ENCODE measurements around the gene SSBP4. TPM values are rescaled to one million over a fixed set of nuclear protein-coding genes. Genes with fewer than 3 reads are reported as not detected.

SSBP4 gene
- total and polyA plus RNA-seq, 2 experiments from 2014 or later = 72.6 to 156 TPM

GRCh38 chr19:18457483-18458331 is 38.5 kb downstream of the SSBP4 start:
- DNase-seq (ENCODE audit: low spot score) = no peak
- H2AFZ ChIP-seq = no peak overlapping the region
- H3K36me3 ChIP-seq (replicated peaks; ENCODE audit: insufficient read depth, low read depth) = no peaks in the 10 kb centered on the region
- WGBS (ENCODE audit: low lambda C conversion rate, missing lambda C conversion rate) = 75% methylated on average over 20 of the region's 21 CpGs
- H3K79me2 ChIP-seq = no peaks in the 10 kb centered on the region
- no peaks in the 10 kb centered on the region for H3K9me3 ChIP-seq (ENCODE audit: low read depth)
- no peaks in the 10 kb centered on the region for H3K27me3 ChIP-seq
- H3K9me2 ChIP-seq (replicated peaks; ENCODE audit: insufficient read depth) = no peaks in the 10 kb centered on the region
- peaks cover 10% of the 10 kb centered on the region for H3K4me1 ChIP-seq (ENCODE audit: insufficient read depth)
- TF ChIP-seq EZH2 (IDR thresholded peaks at IDR 0.05; ENCODE audit: borderline replicate concordance) (no peak), CTCF (IDR thresholded peaks at IDR 0.05; ENCODE audit: poor library complexity) (no peak), EZH2phosphoT487 (IDR thresholded peaks at IDR 0.05; ENCODE audit: low read depth, severe bottlenecking, unreplicated experiment) (no peak)
- H3K4me3 ChIP-seq = no peak overlapping the region
- no peak overlapping the region for H3K4me2 ChIP-seq
- no peaks in the 10 kb centered on the region for H4K20me1 ChIP-seq (ENCODE audit: insufficient read depth, poor library complexity, severe bottlenecking)
- H3K27ac ChIP-seq = no peak overlapping the region

GRCh38 chr19:18460900-18461299 is 41.7 kb downstream of the SSBP4 start:
- TF ChIP-seq EZH2 (IDR thresholded peaks at IDR 0.05; ENCODE audit: borderline replicate concordance) (no peak), CTCF (IDR thresholded peaks at IDR 0.05; ENCODE audit: poor library complexity) (no peak), EZH2phosphoT487 (IDR thresholded peaks at IDR 0.05; ENCODE audit: low read depth, severe bottlenecking, unreplicated experiment) (no peak)
- Histone ChIP-seq H3K79me2 (peaks cover under 1% of the 10 kb centered on the region), H4K20me1 (ENCODE audit: insufficient read depth, poor library complexity, severe bottlenecking) (peaks cover 3% of the 10 kb centered on the region), H3K4me3 (no peak overlapping the region), H3K27me3 (no peaks in the 10 kb centered on the region), H2AFZ (no peak overlapping the region), H3K27ac (peak overlapping the region; percentile 91), H3K4me1 (ENCODE audit: insufficient read depth) (peaks cover 16% of the 10 kb centered on the region), H3K4me2 (no peak overlapping the region), H3K9me3 (ENCODE audit: low read depth) (no peaks in the 10 kb centered on the region), H3K9me2 (replicated peaks; ENCODE audit: insufficient read depth) (no peaks in the 10 kb centered on the region), H3K36me3 (replicated peaks; ENCODE audit: insufficient read depth, low read depth) (no peaks in the 10 kb centered on the region)
- no peak for DNase-seq (ENCODE audit: low spot score)
- 93% methylated on average over 12 of the region's 12 CpGs for WGBS (ENCODE audit: low lambda C conversion rate, missing lambda C conversion rate)

GRCh38 chr19:18461471-18461870 is 42.3 kb downstream of the SSBP4 start:
- Histone ChIP-seq H3K27ac (no peak overlapping the region), H3K4me2 (no peak overlapping the region), H4K20me1 (ENCODE audit: insufficient read depth, poor library complexity, severe bottlenecking) (peaks cover 3% of the 10 kb centered on the region), H2AFZ (no peak overlapping the region), H3K27me3 (no peaks in the 10 kb centered on the region), H3K79me2 (peaks cover 5% of the 10 kb centered on the region), H3K9me3 (ENCODE audit: low read depth) (no peaks in the 10 kb centered on the region), H3K4me3 (no peak overlapping the region), H3K9me2 (replicated peaks; ENCODE audit: insufficient read depth) (no peaks in the 10 kb centered on the region), H3K4me1 (ENCODE audit: insufficient read depth) (peaks cover 16% of the 10 kb centered on the region), H3K36me3 (replicated peaks; ENCODE audit: insufficient read depth, low read depth) (no peaks in the 10 kb centered on the region)
- 97% methylated on average over 22 of the region's 22 CpGs for WGBS (ENCODE audit: low lambda C conversion rate, missing lambda C conversion rate)
- no peak for DNase-seq (ENCODE audit: low spot score)
- TF ChIP-seq EZH2 (IDR thresholded peaks at IDR 0.05; ENCODE audit: borderline replicate concordance) (no peak), EZH2phosphoT487 (IDR thresholded peaks at IDR 0.05; ENCODE audit: low read depth, severe bottlenecking, unreplicated experiment) (no peak), CTCF (IDR thresholded peaks at IDR 0.05; ENCODE audit: poor library complexity) (no peak)

All from hepatocyte (in vitro differentiated cells).